ENCODE measurements around the gene C4orf17.
"Not testable (repeated sequence)": the region's sequence is repeated elsewhere in the genome, so short reads cannot be mapped to it uniquely, and the experiment has no call there.

The C4orf17 gene

DNA sequence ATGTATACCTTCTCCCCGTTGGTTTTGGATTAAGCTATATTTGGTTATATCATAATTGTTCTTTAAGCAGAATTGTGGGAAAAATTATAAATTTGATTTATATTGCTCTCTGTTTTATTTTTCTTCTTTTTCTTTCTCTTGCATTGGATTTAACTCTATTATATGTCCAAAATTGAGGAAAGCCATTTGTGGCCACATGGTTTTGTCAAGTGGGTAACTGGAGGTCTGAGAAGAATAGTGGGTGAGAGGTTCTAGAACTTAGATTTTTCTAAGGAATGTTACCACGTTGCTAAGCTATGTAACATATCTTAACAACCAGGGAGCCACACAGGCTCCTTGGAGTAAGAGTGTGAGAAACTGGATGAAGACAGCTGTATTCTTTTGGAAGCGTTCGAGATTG is at the start of gene C4orf17:
Gene C4orf17, plus strand, starts transcription at position 301 of the 400 bp plus-strand sequence. CDS start 2,061 bp downstream, outside the sequence.
- DNase-seq = no peak

DNA sequence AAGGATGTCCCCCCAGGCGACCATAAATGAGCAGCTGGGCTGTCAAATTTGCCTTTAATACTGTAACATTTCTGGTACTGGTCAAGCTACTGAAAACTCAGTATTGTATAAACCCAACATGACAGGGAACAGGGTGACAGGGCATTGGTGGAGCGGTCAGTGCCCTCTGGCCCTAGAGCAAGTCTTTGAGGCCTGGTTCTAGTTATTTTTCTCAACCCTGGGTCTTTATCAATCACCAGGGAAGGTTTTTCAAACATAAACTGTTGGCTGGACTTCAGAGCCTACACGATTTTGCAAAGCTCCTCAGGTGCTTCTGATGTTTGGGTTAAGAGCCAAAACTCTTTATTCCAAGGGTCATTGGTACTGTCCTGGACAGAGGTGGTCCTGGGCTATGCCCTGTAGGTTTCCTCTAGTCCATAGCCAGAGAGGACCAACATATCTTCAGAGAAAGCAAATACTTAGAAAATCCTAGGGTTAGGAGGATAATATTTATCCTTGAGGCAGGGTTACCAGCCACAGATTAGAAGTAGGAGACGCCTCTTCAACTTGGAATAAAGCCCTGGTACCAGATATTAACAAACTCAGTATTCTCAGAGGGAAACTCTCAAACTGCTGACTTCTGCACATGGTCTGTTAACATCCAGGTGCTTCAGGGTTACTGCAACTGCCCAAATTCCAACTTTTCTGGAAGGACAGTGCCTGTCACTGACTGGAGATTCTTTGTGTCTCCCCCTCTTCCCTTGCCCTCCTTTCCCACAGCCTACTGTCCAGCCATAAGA is 49.0 kb upstream of the C4orf17 start:
- no peak for DNase-seq

DNA sequence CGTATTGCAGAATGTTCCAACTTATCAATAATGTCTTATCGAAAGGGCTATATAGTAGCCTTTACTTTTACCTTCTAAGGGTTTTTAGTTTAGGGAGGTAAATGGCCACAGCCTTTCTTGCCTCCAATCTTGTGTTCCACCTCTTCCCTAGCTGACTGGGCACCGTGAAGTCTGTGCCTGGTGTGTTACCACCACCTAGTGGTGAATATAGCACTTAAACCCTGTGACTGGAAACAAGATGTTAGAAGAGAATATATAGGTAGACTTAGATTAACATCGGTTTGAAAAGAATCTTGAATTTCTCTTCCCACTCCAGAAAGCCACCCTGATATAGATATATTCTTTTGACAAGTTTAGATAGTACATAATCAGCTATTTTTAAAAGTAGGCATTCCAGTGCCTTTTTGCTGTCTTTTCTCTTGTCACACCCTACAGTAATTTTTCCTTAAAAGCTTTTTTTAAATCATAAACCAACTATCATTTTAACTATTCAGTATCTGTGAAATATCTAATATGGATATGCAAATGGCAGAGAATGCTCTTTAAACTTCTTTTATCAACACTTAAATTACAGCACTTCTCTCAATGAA is 47.9 kb upstream of the C4orf17 start:
- no peak for DNase-seq

DNA sequence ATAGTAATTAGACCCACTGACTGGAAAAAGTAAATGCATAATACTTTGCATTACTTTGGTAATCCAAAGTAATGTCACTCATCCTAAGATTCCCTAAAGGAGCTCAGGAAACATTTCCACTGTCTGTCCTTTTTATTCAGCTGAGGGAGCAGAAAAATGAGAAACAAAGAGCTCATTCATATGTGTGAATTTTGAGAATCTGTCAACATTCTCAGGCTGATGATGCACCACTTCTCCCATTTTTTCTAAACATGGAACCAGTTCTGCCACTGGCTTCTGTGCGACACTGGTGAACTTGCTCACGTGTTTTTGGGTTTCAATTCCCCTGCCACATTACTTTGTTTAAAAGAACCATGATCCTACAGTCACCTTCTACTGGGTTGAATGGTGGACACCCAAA is 47.3 kb upstream of the C4orf17 start:
- no peak for DNase-seq

DNA sequence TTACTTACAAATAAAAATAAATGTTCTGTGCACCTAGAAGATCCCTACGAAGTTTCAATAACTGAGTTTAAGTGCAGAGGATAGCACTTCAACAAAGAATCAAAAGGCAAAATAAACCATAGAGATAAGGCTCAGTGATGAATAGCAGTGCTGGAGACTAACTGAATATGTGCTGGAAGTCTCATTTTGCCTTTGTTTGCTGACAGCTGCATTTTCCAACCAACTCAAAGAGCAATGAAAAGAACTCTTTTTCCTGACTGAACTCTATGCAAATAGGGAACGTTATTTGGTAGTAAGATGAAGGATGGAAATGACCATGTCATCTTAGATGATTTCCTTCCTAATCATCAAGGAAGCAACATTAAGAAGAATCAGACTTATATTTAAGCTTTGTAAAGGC is 42.9 kb upstream of the C4orf17 start:
- no peak for DNase-seq

DNA sequence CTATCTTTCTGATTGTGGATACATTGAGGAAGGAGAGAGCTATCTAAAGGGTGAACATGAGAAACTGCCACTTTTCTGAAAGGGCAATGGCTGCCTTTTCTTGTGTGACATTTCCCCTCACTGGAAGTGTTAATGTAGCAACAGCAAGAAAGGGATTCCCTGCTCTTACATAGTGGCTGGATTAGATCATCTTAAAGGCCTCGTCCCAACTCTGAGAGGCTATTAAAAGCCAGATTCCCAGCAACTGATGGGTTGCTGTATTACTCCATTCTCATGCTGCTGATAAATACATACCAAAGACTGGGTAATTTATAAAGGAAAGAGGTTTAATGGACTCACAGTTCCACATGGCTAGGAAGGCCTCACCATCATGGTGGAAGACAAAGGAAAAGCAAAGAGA is 41.9 kb upstream of the C4orf17 start:
- no peak for DNase-seq

DNA sequence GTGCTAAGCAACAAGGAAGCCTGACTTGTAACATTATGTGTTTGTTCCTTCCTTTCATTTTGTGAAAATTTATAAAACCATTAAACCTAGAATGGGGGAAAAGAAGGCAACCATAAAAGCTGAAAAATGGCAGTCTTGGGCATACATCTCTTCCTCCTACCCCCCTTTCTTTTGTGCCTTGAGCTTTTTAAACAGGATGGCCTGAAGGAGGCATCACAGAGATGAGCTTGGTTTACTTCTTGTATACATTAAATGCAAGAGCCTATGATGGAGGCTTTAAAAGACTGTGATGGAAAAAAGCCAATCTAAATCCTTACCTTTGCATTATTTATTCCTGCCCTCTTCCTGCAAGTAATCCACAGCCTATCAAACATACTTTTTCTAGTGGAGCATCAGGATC is 39.5 kb upstream of the C4orf17 start:
- no peak for DNase-seq

DNA sequence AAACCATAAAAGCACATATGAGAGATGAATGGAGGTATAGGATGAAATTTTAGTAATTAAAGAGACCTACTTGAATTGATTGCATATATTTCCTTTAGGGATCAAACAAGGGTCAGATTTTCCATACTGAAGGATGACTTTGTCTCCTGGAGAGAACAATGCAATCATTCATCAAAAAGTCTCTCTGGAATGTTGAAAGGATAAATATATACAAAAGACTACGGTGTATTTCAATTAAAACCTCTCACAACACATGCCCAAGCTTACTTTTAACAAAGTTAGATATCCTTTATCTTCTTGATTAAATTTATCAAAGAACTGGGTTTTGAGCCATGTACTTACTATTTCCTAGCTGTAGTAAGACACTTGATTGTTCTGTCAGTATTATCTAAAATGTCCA is 38.9 kb upstream of the C4orf17 start:
- DNase-seq = no peak

DNA sequence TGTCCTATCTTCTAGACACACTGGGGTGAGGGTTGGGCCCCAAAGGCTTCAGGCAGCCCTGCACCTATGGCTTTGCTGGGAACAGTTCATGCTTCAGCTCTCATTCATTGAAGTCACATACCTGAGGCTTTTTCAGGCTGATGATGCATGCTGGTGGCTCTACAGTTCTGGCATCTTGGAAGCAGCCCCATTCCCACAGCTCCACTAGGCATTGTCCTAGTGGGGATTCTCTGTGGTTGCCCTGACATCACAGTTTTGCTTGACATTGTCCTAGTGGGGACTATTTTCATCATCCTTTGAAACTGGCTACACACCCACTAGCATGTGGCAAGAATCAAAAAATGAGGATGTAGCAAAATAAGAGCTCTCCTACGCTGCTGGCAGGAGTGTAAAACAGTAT is 37.7 kb upstream of the C4orf17 start:
- DNase-seq = no peak

DNA sequence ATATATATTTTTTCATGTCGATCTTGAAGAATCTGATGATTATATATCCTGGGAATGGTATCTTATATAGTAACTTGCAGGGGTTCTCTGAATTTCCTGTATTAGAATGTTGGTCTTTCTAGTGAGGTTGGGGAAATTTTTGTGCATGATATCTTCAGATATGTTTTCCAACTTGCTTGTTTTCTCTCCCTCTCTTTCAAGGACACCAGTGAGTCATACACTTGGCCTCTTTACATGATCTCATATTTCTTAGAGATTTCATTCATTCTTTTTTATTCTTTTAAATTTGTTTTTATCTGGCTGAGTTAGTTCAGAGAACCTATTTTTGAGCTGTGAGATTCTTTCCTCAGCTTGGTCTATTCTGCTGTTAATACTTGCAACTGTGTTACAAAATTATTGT is 27.2 kb upstream of the C4orf17 start:
- no peak for DNase-seq

DNA sequence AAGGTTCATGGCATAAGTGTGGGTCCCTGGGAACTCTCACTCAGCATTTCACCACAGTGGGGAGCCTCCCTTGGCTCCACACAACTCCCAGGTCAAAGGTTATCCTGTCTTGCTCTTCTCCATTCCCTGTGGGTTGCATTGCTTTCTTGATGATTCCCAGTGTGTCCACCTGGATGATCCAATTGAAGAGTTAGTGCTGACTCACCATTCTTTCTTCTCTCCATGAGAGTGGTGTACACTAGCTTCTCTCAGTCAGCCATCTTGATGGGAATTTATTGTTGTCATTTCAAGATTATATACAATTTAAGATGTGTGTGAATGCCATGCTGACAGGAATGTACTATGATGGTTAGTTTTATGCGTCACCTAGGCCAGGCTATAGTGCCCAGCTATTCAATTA is 25.6 kb upstream of the C4orf17 start:
- no peak for DNase-seq

DNA sequence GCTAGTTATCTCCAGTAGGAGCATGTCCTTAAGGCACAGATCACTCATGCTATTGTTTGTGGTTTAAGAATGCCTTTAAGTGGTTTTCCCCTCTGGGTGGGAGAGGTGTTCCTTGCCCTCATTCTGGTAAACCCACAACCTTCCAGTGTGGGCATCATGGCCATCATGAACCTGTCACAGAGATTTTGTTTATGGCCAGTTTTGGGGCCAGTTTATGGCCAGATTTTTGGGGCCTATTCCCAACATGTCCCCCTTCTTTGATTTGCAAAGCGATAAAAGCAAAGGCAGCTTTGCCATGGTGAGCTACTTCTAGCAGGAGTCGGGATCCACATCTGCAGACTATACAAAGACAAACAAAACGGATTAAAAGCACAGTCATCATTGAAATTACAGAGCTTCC is 24.2 kb upstream of the C4orf17 start:
- DNase-seq = not testable (repeated sequence)

DNA sequence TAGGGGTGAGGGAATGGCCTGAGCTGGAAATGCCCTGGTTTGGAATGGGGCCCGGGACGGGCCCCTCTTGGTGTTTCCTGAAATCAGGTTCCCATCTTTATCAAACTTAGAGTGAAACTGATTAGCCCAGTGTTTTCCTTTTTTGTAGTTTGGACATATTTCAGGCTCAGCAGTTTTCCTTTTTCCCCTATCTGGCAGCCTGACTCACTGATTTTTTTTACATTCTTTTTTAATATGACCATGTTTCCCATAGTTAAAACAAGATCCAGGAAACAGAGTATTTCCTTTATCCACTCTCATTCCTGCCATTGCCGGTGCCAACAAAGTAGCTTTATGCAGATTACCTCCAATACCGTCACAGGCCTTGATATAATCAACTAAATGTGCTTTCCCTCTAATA is 20.5 kb upstream of the C4orf17 start:
- DNase-seq = no peak

DNA sequence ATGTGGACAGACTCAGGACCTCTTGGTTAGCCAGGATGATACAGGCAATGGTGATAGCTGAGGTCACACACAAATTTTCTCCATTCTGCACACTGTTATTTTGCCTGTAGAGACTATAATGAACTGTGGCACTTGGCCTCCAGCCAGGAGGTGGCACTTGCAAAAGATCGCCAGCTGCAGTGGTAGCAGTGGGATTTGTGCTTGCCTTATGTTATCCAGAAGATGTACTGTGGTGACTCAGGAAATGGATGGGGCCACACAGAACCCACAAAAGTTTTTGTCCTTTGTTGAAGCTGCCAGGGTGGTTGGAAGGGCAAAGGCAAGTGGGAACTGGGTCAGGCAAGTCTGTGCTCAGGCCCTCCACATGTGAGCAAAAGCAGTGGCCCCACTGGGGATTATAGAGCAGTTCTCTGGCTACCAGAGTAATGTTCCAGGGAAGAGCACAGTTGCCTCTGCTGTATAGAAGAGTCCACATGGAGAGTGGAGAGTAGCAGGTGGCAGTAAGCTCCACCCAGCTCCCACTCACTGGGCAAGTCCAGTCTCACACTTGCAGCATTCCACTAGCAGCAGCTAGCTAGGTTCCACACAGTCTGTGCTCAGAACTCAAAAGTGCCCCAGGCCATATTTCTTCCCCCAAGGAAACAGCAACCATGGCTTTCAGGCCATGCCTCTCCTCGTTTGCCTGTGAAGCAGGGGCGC is 5.9 kb upstream of the C4orf17 start:
- no peak for DNase-seq

DNA sequence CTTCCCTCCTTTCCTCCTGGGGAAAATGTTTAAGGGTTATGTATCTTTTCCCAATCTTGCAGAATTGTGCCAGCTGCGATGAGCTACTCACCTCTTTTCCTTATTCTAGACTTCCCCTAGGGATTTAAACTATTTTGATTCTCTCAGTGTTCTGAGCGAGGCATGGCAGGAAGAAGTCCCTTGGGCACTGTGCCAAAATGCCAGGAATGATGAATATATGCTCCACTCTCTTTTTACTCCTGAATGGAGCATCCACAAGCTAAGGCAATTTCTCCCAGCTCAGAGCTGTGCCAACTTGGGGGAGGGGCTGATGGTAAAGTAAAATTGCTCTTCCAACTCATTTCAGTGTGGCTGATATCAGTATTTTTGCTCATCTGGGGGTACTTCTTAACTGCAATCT is 4.0 kb upstream of the C4orf17 start:
- DNase-seq = no peak

DNA sequence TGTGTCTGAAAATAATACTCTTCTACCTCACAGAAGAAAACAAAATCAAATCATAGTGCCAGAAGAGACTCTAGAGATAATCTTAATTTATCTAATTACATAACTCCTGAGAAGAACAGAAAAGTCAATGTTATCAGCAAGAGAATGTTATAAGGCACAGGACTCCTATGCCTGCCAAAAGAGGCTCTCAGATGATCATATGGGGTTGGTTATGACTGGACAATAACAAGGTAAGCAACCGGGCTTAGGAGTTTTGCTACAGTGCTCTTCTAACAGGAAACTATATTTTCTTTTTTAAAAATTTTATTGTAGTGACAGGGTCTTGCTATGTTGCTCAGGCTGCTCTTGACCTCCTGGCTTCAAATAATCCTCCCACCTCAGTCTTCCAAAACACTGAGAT is 3.5 kb upstream of the C4orf17 start:
- DNase-seq = no peak

DNA sequence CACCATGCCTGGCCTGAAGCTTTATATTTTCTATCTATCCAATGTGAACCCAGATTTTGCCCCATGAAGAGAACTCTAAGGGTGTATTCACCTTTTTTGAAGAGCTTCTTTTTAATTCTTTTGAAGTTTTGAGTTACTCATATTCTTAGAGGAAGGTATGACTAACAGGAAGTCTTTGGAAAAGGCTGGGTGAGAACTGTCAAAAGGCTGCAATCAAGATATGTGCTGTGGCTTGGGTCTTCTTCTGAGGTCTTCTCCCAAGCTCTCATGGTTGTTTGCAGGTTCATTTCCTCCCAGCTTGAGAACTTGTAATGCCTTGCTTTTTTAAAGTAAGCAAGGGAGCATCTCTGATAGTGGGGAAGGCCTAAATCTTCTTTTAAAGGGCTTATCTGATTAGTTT is 3.1 kb upstream of the C4orf17 start:
- DNase-seq = no peak

DNA sequence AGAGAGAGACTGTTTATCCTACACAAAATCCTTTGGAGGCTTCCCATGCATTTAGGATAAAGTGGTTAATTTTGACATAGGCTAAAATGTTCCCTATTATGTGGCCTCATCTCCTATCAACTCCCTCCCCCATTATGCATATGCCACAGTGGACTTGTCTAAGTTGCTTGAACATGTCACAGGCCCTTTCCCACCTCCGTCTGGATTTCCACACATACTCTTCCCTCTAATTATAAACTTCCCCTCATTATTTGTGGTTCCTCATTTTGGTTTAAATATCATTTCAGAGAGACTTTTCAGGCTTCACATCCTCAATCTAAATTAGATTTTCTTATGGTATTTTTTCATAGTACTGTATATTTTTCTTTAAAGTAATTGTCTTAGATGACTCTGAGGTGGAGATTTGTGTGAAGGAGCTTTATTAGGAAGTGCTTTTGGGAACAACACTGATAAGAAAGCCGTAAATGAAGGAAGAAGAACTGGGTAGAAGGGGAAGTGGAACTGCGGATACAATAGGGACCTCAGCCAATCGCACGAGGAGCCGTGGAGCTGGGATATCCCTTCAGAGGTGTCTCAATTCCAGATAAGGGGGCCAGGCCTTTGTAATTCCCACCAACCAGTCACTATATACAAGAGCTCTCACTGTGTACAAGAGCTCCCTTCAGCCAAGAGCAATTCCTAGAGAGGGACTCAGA is 7.9 kb downstream of the C4orf17 start:
- DNase-seq = no peak

DNA sequence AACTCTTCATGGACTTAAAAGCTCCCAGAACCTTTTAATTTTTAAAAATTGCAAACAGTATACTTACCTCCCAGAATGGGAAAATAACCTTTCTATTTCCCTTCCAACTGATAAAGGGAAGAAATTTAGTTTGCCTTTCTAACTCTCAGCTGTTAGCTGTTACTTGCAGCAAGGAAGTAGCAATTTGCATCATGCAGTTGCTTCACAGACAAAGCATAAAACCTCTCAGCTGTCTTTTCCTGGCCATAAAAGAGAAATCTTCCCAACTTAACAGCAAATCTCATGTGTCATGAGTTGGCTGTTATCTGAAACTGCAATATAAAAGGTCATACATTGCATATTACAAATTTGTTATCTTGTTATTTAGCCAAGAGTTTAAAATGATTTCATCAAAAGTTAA is 18.4 kb downstream of the C4orf17 start:
- DNase-seq = no peak

DNA sequence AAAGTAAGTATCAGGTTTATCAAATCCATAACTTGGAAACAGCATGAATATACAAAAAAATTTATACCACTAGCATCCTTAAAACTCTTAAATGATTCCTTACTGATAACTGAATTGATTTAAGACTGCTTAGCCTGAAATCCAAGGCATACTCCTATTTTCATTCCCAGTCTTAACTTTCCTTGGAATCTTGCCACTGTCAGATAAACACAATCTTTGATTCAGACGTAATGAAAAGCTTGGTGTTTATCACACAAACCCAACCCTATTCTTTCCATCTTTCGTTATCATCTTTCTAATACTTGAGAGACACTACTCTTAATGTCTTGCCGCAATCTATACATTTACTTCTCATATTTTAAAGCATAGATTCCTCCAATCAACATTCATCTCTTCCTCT is 19.1 kb downstream of the C4orf17 start:
- no peak for DNase-seq

DNA sequence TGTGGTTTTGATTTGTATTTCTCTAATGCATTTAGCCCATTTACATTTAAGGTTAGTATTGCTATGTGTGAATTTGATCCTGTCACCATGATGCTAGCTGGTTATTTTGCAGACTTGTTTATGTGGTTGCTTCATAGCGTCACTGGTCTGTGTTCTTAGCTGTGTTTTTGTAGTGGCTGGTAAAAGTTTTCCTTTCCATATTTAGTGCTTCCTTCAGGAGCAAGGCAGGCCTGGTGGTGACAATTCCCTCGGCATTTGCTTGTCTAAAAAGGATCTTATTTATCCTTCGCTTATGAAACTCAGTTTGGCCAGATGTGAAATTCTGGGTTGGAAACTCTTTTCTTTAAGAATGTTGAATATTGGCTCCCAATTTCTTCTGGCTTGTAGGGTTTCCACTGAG is 23.9 kb downstream of the C4orf17 start:
- not testable (repeated sequence) for DNase-seq

DNA sequence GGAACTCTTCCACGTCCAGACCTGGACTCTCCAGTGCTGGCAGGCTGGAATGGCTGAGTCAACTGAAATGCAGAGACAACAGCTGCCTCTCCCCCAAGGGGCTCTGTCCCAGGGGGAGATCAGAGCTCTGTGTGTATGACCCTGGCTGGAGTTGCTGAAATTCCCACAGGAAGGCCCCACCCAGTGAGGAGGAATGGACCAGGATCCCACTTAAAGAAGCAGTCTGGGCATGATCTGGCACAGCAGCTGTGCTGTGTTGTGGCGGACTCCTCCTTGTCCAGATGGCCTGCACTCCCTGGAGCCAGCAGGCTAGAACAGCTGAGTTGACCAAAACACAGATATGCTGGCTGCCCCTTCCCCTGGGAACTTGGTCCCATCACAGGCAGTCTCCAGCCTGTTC is 25.4 kb downstream of the C4orf17 start:
- DNase-seq = no peak

DNA sequence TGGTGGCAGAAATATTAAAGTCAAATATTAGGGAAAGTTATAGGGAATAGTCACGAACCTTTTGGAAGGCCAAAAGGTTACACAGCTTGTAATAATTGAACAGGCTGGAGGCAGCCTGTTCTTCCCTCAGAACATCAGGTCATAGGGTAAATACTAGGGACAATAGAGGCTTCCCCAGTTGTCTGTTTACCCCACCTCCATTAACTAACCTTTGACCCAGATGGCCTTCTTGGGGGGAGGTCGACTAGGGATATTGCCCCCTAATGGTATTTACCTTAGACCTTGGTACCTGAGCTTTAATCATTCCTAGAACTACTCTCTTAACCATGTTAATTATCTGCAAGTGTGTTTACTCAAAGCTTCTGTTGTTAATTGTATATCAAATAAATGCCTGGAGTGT is 26.0 kb downstream of the C4orf17 start:
- DNase-seq = peak; percentile 15

DNA sequence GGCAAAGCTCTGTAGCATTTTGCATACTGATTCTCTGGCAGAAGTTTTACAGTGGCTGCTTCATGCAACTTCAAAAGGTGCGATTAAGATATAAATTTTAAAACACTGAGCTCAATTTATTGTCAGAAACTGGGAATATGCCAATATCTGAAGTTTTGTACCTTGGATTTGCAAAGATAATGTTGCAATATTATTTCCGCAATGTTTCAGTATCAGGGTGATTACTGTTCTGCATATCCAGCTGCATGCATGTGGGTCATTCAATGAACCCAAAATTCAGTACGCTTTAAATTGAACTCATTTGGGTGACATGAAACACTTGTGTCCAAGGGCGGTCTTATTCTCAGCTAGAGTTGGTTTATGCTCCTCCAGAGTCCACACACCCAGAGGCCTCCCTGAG is 26.9 kb downstream of the C4orf17 start:
- no peak for DNase-seq
